ENCODE results near the gene JCAD. TPM values are rescaled to one million over a fixed set of nuclear protein-coding genes. Genes with fewer than 3 reads are reported as not detected.
"Not testable (repeated sequence)": the region's sequence is repeated elsewhere in the genome, so short reads cannot be mapped to it uniquely, and the experiment has no call there.

The JCAD gene
- total and polyA plus RNA-seq, 2 experiments from 2014 or later = 17.2 to 44.3 TPM

- H3K9me3 ChIP-seq (ENCODE audit: low read depth) = no peaks in the 10 kb centered on the region
- peak overlapping the region; percentile 65 for H3K27ac ChIP-seq
- peaks cover 11% of the 10 kb centered on the region for H3K36me3 ChIP-seq
- H3K4me3 ChIP-seq = no peak overlapping the region
- no peaks in the 10 kb centered on the region for H3K27me3 ChIP-seq
- H3K4me1 ChIP-seq (ENCODE audit: low read depth) = peaks cover 14% of the 10 kb centered on the region
- DNase-seq (ENCODE audit: low read depth in 1 of 2, low spot score in 1 of 2) = peak; percentile 51 to 74
- no peak for TF ChIP-seq CTCF (IDR thresholded peaks at IDR 0.05; ENCODE audit: low read depth, low read length)
Observed at GRCh38 chr10:30013757-30014156, 45.6 kb downstream of the JCAD start.

DNA sequence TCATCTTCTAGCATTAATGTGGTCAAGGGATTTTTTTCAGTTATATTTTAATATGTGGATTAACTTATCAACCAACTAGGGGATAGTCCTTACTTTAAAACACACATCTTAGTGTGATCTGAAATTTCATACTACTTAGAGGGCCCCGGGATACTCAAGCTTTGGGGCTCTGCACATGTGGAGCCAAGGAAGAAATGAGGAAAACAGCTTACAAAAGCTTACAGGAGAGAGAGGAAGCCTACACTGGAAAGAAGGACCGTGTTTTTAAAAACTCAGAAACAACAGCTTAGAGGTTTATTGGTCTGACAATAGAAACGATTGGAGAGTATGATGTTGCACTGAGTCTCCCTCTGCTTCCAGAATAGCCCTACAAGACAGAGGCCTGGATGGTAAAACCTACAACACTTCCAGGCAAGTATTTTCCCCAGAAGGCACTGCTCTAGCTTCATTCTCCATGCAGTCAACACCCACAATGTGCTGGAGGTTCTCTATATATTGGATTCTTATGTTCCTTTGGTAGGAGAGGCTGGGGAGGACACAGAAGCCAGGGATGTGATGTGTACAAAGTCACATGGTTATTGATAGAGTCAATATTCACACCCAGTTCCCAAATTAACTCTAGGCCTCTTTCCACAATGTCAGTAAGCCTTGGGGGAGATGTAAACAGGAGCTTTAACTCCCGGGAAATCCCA lies 47.3 kb downstream of the JCAD start:
- DNase-seq (ENCODE audit: low read depth in 1 of 2, low spot score in 1 of 2) = no peak
- H3K36me3 ChIP-seq = peaks cover 10% of the 10 kb centered on the region
- no peak overlapping the region for H3K4me3 ChIP-seq
- TF ChIP-seq CTCF (IDR thresholded peaks at IDR 0.05; ENCODE audit: low read depth, low read length) = no peak
- no peaks in the 10 kb centered on the region for H3K27me3 ChIP-seq
- no peaks in the 10 kb centered on the region for H3K9me3 ChIP-seq (ENCODE audit: low read depth)
- peaks cover 24% of the 10 kb centered on the region for H3K4me1 ChIP-seq (ENCODE audit: low read depth)
- peak overlapping the region; percentile 65 for H3K27ac ChIP-seq

DNA sequence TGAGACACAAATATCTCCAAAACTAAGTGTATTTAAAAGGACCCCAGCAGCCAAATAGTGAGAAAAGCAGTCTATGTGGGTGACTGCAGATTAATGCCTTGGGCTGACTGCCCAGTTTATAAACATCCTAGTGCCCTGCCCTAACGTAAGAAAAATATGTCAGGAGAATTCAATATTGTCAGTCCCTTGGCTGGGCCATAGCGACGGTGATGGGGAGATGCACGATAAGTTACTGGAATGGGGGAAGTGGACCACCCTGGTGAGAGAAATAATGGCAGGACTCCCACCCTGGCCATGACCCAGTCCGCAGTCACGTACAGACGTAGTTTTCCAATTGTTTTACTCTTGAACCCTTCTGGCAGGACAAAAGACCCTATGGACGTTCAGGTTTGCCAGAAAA lies 48.0 kb downstream of the JCAD start:
- no peak overlapping the region for H3K4me3 ChIP-seq
- no peak overlapping the region for H3K27ac ChIP-seq
- no peak for TF ChIP-seq CTCF (IDR thresholded peaks at IDR 0.05; ENCODE audit: low read depth, low read length)

GRCh38 chr10:30007406-30007805 lies 52.0 kb downstream of the JCAD start:
- no peaks in the 10 kb centered on the region for H3K9me3 ChIP-seq (ENCODE audit: low read depth)
- peaks cover 17% of the 10 kb centered on the region for H3K4me1 ChIP-seq (ENCODE audit: low read depth)
- TF ChIP-seq CTCF (IDR thresholded peaks at IDR 0.05; ENCODE audit: low read depth, low read length) = no peak
- H3K27ac ChIP-seq = no peak overlapping the region
- H3K36me3 ChIP-seq = no peaks in the 10 kb centered on the region
- H3K4me3 ChIP-seq = no peak overlapping the region
- no peaks in the 10 kb centered on the region for H3K27me3 ChIP-seq
- DNase-seq (ENCODE audit: low read depth in 1 of 2, low spot score in 1 of 2) = no peak

More for the DNA sequence above, 48.0 kb downstream of the JCAD start:
- Histone ChIP-seq H3K36me3 (peaks cover 6% of the 10 kb centered on the region), H3K4me1 (ENCODE audit: low read depth) (peaks cover 29% of the 10 kb centered on the region), H3K27me3 (no peaks in the 10 kb centered on the region), H3K9me3 (ENCODE audit: low read depth) (no peaks in the 10 kb centered on the region)
- no peak for DNase-seq (ENCODE audit: low read depth in 1 of 2, low spot score in 1 of 2)

DNA sequence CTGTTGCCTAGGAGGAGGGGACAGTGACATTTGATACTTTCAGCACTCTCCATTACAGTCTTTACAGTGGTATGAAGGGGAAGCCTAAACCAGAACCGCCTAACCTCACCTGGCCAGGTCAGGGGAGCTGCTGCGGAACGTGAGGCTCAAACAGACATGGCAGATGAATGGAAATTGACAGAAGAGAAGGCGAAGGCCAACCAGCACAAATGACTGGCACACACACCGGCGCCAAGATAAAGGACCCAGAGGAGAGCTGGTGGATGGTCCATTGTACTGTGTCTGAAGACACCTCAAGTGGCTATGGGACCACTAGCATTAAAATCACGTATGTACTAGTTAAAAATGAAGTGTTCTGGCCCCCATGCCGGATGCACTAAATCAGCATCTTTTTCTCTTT lies 53.0 kb downstream of the JCAD start:
- no peak overlapping the region for H3K4me3 ChIP-seq
- no peak for DNase-seq (ENCODE audit: low read depth in 1 of 2, low spot score in 1 of 2)
- no peak for TF ChIP-seq CTCF (IDR thresholded peaks at IDR 0.05; ENCODE audit: low read depth, low read length)

DNA sequence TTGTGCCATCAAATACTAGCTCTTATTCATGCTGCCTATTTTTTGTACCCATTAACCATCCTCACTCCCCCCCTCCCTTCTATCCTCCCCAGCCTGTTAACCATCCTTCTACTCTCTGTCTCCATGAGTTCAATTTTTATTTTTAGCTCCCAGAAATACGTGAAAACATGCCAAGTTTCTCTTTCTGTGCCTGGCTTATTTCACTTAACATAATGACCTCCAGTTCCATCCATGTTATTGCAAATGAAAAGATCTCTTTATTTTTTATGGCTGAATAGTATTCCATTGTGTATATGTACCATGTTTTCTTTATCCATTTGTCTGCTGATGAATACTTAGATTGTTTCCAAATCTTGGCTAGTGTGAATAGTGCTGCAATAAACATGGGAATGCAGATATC lies 54.3 kb downstream of the JCAD start:
- peaks cover 20% of the 10 kb centered on the region for H3K4me1 ChIP-seq (ENCODE audit: low read depth)
- H3K27ac ChIP-seq; H3K27me3 ChIP-seq; H3K36me3 ChIP-seq; DNase-seq (ENCODE audit: low read depth in 1 of 2, low spot score in 1 of 2); H3K4me3 ChIP-seq; H3K9me3 ChIP-seq (ENCODE audit: low read depth): not testable (repeated sequence)

More for the DNA sequence above, 53.0 kb downstream of the JCAD start:
- Histone ChIP-seq H3K36me3 (no peaks in the 10 kb centered on the region), H3K27ac (no peak overlapping the region), H3K27me3 (no peaks in the 10 kb centered on the region), H3K9me3 (ENCODE audit: low read depth) (no peaks in the 10 kb centered on the region), H3K4me1 (ENCODE audit: low read depth) (peaks cover 20% of the 10 kb centered on the region)
